ENCODE measurements around the gene PRDM16.
"Not testable (repeated sequence)": the region's sequence is repeated elsewhere in the genome, so short reads cannot be mapped to it uniquely, and the experiment has no call there.

PRDM16 gene

GRCh38 chr1:3162322-3162882 lies 93.4 kb downstream of the PRDM16 start:
- H3K27ac ChIP-seq: no peak overlapping the region
- TF ChIP-seq CTCF (conservative IDR thresholded peaks at IDR 0.05; ENCODE audit: low read depth): no peak
- ChIA-PET CTCF (no interaction called here), POLR2A (ENCODE audit: low non-redundant PET) (no interaction called here)
- no peak for DNase-seq (ENCODE audit: low spot score)

GRCh38 chr1:3163356-3163755 lies 94.4 kb downstream of the PRDM16 start:
- TF ChIP-seq CTCF (conservative IDR thresholded peaks at IDR 0.05; ENCODE audit: low read depth): no peak
- CTCF ChIA-PET: interaction anchor here (0.6 kb wide), 1 partner anchor 720 kb away, joined by 3 read pairs; no protein-coding TSS in a partner anchor
- no peak overlapping the region for H3K27ac ChIP-seq
- POLR2A ChIA-PET (ENCODE audit: low non-redundant PET): no interaction called here
- DNase-seq (ENCODE audit: low spot score): no peak

DNA sequence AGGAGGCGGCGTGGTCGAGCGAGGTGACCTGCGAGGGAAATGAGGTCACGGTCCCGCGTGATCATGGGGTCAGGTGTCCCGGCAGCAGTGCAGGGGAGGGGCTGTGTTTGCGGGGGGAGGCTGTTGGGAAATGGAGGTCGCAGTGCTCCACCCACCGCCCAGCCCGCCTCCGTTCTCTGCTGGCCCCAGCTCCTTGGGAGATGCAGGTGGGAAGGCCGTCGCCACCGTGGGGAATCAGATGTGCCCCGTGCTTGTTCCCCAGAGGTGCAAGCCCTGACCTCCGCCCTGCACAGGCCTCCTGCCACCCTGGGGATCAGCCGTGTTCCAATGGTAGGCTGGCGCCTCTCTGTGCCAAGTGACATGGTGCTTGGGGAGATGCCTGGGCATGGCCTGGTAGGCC lies 95.7 kb downstream of the PRDM16 start:
- POLR2A ChIA-PET (ENCODE audit: low non-redundant PET): no interaction called here

DNA sequence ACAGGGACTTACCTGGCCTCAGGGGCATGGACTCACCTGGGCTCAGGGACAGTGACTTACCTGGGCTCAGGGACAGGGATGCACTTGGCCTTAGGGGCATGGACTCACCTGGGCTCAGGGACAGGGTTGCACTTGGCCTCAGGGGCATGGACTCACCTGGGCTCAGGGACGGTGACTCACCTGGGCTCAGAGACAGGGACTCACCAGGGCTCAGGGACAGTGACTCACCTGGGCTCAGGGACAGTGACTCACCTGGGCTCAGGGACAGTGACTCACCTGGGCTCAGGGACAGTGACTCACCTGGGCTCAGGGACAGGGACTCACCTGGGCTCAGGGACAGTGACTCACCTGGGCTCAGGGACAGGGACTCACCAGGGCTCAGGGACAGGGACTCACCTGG lies 96.2 kb downstream of the PRDM16 start:
- DNase-seq (ENCODE audit: low spot score); H3K27ac ChIP-seq; POLR2A ChIA-PET (ENCODE audit: low non-redundant PET); CTCF ChIA-PET: not testable (repeated sequence)

More for the DNA sequence above, 95.7 kb downstream of the PRDM16 start:
- H3K27ac ChIP-seq: no peak overlapping the region
- no peak for TF ChIP-seq CTCF (conservative IDR thresholded peaks at IDR 0.05; ENCODE audit: low read depth)
- CTCF ChIA-PET: no interaction called here
- DNase-seq (ENCODE audit: low spot score): no peak

DNA sequence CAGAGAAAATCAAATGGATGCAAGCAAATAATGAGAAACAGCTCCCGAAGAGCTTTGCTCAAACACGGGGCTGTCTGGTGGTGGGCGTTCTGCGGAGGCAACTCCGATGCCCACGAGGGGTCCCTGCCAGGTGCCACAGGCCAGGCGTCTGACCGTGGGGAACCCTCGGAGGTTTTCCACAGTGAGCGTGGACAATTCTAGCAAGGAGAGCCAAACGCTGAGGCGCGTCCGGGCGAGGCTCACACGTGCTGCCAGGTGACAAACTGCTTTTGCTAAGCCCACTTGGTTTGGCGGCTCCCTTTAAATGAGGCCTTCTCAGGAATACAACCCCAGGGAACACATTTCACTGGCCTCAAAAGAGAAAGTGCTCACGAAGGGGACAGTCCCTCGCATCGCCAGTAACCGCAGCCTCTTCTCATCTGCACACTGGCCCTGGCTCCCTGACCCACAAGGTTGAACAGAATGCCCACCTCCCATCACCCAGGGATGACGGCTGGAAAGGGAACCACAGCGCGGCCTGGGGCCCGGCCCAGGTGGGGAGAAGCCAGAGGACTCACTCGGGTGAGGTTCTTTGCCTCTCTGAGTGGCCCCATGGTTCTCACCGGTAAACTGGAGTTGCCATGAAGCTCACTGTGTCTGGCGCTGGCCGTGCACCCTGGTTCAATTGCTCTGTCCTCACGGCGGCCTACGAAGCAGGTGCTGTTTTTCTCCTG lies 97.4 kb downstream of the PRDM16 start:
- CTCF ChIA-PET: no interaction called here
- no peak for DNase-seq (ENCODE audit: low spot score)
- no peak for TF ChIP-seq CTCF (conservative IDR thresholded peaks at IDR 0.05; ENCODE audit: low read depth)
- POLR2A ChIA-PET (ENCODE audit: low non-redundant PET): no interaction called here
- H3K27ac ChIP-seq: no peak overlapping the region

DNA sequence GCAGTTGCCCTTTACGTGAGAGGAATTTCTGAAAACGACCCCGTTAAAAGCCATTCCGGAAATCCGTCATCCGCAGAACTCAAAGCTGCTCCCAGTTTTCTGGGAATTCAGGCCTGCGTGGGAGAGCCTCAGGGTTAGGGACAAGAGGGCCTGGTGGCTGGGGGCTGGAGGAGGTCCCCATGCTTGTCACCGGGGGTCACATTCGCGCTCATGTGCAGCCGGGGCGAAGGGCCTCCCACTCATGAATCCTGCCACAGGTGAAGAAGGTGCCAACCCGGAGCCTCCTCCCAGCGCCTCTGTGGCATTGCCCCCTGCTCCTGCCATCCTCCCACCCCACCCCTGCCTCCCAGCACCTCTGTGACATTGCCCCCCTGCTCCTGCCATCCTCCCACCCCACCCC lies 98.3 kb downstream of the PRDM16 start:
- POLR2A ChIA-PET (ENCODE audit: low non-redundant PET): no interaction called here
- CTCF ChIA-PET: no interaction called here

More for the DNA sequence above, 98.3 kb downstream of the PRDM16 start:
- DNase-seq (ENCODE audit: low spot score): no peak
- H3K27ac ChIP-seq: no peak overlapping the region
- TF ChIP-seq CTCF (conservative IDR thresholded peaks at IDR 0.05; ENCODE audit: low read depth): no peak
